Activated T-cell treated with anti-CD3 and anti-CD28 coated beads, Interleukin-2, amount 50 U/mL, for 4 hours (primary cell): ENCODE results near the gene FOXP1. TPM values are rescaled to one million over a fixed set of nuclear protein-coding genes. Genes with fewer than 3 reads are reported as not detected.

ENCODE experiments used
- ATAC-seq, 2 donors: fragments of 200-7000 bp; cut with Tn5 transposase; one replicate each; pipeline ENCODE4 v1.10.0; 2021
- DNase-seq: peaks from one replicate; pipeline ENCODE4 v3.0.0-alpha.2; 2020
- H3K27me3 Mint-ChIP-seq: one replicate; pipeline ENCODE4 v1.8.0; 2021; ENCODE audit warnings: low read depth, mixed read lengths
- H3K36me3 Mint-ChIP-seq: one replicate; pipeline ENCODE4 v1.8.0; 2022; ENCODE audit warnings: mixed read lengths; ENCODE audit not compliant: insufficient read depth
- H3K4me1 Mint-ChIP-seq: one replicate; pipeline ENCODE4 v1.8.0; 2021; ENCODE audit warnings: low read depth, mixed read lengths
- H3K4me3 Mint-ChIP-seq: one replicate; pipeline ENCODE4 v1.8.0; 2021; ENCODE audit warnings: mild to moderate bottlenecking, moderate library complexity, mixed read lengths
- H3K9me3 Mint-ChIP-seq: one replicate; pipeline ENCODE4 v1.8.0; 2021; ENCODE audit warnings: mixed read lengths
- total RNA-seq, 3 donors: library from RNA; stranded (reverse); gene quantifications; one replicate each; pipeline ENCODE4 v1.2.1, GENCODE V29; 2021

FOXP1 gene
- total RNA-seq, 3 donors from 2014 or later = 251 to 263 (median 256) TPM

DNA sequence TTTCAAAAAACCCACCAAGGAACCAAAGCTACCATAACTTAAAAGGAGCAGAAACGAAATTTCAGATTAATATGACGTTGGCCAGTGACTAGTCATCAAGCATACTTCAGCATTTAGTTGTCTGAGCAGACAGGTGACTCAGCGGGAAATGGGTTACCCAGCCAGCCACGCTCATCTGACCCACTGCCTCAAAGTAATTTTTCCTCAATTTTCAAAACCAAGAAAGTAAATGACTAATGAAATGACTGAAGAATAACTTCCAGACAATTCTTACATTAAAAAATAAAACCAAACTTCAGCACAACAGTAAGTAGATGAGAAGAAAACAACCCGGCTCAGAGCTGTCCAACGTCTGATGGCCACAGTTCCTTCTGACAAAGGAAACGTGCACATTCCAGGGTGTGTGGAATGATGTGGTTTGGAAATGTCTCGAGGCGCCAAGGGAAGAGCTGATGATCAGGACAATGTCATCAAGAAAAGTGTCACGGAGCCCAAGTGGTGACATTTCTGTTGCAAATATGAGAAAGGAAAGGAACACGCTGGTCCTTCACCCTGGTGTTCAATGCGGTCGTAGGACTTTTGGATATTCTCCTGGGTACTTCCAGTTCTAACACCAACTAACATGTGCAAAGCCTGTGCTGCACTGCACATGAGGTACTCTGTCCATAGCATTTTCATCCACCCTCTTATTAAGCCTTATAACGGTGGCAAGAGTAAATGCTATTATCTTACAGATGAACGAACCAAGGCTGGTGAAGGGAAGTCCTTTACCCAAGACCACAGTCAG, 79.1 kb downstream of the FOXP1 start:
- Mint-ChIP-seq H3K9me3 (no peaks in the 10 kb centered on the region), H3K4me1 (peaks cover 51% of the 10 kb centered on the region), H3K27me3 (no peaks in the 10 kb centered on the region), H3K4me3 (no peak overlapping the region), H3K36me3 (peaks cover 6% of the 10 kb centered on the region)
- ATAC-seq (peak; percentile 90 to 92), DNase-seq (peak; percentile 55)

DNA sequence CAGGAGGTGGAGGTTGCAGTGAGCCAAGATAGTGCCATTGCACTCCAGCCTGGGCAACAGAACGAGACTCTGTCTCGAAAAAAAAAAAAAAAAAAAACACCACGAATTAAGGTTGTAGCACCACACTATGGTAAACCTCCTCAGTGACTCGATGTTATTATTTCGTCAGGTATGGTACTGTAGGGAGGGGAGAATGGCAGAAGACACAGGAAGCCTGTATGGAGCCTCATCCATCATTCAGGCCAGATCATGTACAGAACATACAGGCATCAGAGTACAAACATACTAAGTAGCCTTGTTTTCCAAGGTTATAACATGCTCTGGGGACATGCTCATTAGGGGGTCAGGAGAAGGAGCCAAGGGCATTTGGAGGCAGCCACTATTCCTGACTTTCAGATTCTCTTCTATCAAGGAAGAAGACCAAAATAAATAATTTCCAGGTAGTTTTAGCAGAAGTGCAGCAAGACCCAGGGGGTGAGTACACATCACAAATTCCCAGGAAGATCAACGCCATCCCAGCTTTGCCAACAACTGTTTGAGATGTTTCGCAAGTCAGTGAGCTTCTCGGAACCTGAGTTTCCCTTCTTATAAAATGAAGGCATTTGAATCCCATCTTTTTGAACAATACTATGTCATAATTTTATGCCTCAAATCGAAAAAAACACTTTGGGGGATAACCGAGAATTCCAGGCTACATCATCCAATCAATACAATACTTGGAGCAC, 79.8 kb downstream of the FOXP1 start:
- no peaks in the 10 kb centered on the region for H3K27me3 Mint-ChIP-seq
- peaks cover 6% of the 10 kb centered on the region for H3K36me3 Mint-ChIP-seq
- H3K4me1 Mint-ChIP-seq = peaks cover 53% of the 10 kb centered on the region
- no peak overlapping the region for H3K4me3 Mint-ChIP-seq
- no peaks in the 10 kb centered on the region for H3K9me3 Mint-ChIP-seq
- DNase-seq (no peak), ATAC-seq (no peak)

DNA sequence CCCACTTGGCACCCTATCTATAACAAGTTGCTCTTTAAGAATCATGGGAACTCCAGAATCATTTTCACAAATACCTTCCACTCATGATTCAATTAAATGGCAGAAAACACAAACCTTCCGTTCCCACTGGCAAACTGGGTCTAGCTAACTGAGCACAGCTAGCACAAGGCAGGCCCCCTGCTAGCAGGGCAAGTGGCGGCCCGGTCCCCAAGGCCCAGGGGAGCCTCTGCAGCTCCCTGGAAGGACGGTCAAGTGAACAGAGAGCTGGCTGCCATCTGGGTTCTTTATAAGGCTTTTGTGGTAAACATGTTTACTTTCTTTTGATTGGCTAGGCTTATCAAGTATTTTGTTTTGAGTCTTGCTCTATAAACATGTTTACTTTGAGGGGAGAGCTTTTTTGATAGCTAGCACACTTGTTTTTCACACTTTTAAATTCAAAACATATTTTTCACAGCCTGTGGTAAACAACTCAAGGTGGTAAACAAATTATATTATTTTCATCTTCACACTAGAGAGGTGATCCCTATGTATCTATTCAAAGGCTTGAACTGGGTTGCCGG, 81.4 kb downstream of the FOXP1 start:
- H3K4me3 Mint-ChIP-seq = no peak overlapping the region
- H3K27me3 Mint-ChIP-seq = no peaks in the 10 kb centered on the region
- H3K36me3 Mint-ChIP-seq = peaks cover 6% of the 10 kb centered on the region
- ATAC-seq (no peak), DNase-seq (no peak)
- H3K4me1 Mint-ChIP-seq = peaks cover 68% of the 10 kb centered on the region
- no peaks in the 10 kb centered on the region for H3K9me3 Mint-ChIP-seq

DNA sequence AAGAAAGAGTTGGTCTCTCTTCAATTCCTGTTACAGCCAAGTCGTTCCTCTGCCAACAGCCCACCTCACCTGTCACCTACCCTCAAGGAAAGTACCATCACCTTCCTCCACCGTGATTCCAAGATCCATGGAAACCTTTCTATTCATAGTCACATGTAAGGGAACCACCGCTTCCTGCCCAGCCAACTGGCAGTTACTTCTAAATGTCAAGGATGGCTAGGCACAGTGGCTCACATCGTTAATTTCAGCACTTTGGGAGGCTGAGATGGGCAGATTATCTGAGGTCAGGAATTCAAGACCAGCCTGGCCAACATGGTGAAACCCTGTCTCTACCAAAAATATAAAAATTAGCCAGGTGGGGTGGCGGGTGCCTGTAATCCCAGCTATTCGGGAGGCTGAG, 82.8 kb downstream of the FOXP1 start:
- H3K27me3 Mint-ChIP-seq = no peaks in the 10 kb centered on the region
- peaks cover 77% of the 10 kb centered on the region for H3K4me1 Mint-ChIP-seq
- ATAC-seq = no peak
- no peak for DNase-seq
- no peak overlapping the region for H3K4me3 Mint-ChIP-seq
- H3K36me3 Mint-ChIP-seq = peaks cover 5% of the 10 kb centered on the region
- no peaks in the 10 kb centered on the region for H3K9me3 Mint-ChIP-seq

DNA sequence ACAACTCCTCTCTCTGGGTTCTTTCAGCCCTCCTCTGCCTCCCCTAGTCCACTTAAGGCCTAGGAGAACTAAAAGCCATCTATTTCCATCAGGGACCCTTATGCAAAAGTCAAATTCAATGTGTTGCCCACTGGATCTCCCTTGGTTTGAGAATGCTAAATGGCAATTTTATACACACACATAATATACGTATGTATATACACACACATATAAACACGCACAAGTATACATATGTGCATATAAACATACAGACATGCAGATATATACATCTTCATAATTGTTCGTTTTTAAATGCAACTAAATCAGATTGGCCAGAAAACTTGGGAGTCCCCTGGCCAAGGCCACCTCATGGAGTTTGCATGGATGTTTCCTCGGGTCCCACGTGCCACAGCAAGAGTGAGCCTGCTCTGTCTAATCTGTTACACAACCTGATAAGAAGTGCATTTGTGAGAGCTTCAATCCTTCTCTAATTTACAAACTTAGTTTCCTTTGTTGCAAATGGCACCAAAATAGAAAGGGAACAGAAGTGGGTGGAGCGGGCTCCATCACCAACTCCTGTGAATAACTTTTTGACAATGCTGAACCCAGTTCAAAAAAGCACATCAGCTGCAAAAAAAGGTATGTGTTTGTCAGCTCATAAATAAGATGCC, 84.2 kb downstream of the FOXP1 start:
- DNase-seq (no peak), ATAC-seq (no peak)
- peaks cover 3% of the 10 kb centered on the region for H3K36me3 Mint-ChIP-seq
- no peaks in the 10 kb centered on the region for H3K9me3 Mint-ChIP-seq
- H3K27me3 Mint-ChIP-seq = no peaks in the 10 kb centered on the region
- peaks cover 87% of the 10 kb centered on the region for H3K4me1 Mint-ChIP-seq
- no peak overlapping the region for H3K4me3 Mint-ChIP-seq

DNA sequence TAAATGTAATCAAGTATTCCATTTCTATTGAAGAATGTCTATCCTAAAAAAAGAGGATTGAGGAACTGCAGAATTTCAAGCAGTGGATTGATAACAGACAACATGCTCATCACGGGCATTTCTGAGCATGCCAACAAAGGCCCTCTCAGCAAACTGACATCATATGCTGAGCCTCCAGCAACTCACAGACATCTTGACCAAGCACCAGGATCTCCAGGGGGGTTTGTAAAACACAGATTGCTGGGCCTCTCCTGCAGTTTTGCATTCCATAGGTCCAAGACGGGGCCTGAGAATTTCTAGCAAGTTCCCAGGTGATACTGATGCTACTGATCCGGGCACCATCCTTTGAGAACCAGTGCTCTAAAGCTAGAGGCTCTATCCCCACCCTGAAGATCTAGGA, 85.0 kb downstream of the FOXP1 start:
- Mint-ChIP-seq H3K4me1 (peaks cover 83% of the 10 kb centered on the region), H3K27me3 (no peaks in the 10 kb centered on the region), H3K4me3 (no peak overlapping the region)

DNA sequence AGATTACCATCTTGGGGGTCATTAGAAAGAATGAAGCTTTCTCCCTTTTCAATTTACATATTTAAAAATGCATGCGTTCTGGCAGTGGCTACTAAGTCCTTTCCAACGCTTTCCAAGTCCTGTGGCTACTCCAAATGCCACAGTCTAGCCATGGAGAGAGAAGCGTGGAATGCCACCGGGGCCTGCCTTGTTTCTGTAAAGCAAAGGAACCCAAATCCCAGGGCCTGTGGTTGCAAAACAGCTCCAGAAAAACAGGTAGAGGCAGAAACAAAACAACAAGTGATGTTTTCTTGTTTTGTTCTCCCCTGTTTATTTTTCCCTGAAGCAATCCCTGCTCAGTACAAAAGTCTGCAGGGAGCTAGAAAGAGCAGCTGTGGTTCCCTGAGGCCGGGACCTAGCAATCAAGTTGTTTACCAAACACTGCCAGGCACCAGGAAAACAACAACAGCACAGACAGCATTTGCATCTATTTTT, 85.5 kb downstream of the FOXP1 start:
- H3K4me1 Mint-ChIP-seq = peaks cover 82% of the 10 kb centered on the region

More for the DNA sequence above, 85.0 kb downstream of the FOXP1 start:
- Mint-ChIP-seq H3K9me3 (no peaks in the 10 kb centered on the region), H3K36me3 (peaks cover 3% of the 10 kb centered on the region)
- DNase-seq = no peak
- no peak for ATAC-seq

DNA sequence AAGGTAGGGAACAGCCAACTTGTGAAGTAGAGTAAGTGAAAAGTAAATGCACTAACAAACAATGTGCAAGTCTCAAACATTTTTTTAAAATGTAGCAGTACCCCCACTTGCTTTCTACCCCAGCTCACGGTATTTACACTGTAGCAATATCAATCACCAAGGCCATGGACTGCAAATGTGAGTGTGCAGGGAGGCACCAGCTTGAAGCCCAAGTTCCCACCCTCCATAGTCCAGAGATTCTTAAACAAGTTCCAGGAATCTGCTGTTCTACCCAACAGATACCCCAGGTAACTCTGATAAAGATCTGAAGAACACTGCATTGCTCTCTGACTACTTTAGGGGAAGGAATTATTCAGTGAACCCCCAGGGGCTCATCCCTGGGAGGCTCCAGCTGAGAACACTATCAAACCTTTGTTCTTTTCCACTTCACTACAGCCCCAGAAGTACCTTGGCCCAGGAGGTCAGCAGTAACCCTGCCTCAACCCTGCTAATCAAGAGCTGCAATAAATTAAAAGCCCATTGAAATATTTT, 86.1 kb downstream of the FOXP1 start:
- ATAC-seq (no peak), DNase-seq (no peak)
- Mint-ChIP-seq H3K27me3 (no peaks in the 10 kb centered on the region), H3K4me1 (peaks cover 83% of the 10 kb centered on the region), H3K4me3 (no peak overlapping the region), H3K36me3 (peaks cover 9% of the 10 kb centered on the region), H3K9me3 (no peaks in the 10 kb centered on the region)

More for the DNA sequence above, 85.5 kb downstream of the FOXP1 start:
- DNase-seq = no peak
- no peaks in the 10 kb centered on the region for H3K27me3 Mint-ChIP-seq
- H3K9me3 Mint-ChIP-seq = no peaks in the 10 kb centered on the region
- H3K4me3 Mint-ChIP-seq = no peak overlapping the region
- peaks cover 3% of the 10 kb centered on the region for H3K36me3 Mint-ChIP-seq
- no peak for ATAC-seq

DNA sequence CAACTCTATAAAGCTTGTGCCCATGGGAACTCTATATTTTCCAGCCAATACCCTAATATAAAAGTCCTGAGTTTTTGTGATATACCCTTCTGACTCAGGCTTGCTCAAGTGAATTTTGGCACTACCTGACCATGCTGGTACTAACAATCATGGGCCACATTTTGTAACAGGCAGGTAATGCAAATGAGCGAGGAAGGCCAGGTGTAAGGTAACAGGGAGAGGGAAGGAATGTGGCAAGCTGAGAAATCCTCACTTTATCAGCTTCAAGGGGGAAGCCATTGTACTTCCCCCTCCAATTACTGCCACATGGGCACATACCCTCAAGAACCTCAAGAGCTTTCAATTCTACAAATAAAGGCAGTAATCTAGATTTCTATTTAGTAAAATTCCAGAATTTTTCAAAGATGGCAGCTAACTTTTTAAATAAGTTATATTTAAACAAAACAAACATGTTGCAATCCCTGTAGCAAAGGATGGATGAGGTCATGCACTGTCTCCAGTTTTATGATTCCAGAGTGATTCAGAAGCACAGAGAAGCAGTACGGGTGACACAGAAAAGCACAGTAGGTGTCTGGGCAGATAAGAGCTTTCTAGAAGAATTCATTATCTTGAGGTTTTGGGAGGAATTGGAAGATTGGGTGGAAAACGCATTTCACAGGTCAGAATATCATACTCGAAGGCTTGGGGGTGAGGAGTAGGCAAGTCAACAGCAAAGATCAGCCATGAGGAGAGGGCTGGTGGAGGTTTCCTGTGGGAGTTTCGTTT, 87.6 kb downstream of the FOXP1 start:
- no peak for DNase-seq
- H3K36me3 Mint-ChIP-seq = peaks cover 17% of the 10 kb centered on the region

DNA sequence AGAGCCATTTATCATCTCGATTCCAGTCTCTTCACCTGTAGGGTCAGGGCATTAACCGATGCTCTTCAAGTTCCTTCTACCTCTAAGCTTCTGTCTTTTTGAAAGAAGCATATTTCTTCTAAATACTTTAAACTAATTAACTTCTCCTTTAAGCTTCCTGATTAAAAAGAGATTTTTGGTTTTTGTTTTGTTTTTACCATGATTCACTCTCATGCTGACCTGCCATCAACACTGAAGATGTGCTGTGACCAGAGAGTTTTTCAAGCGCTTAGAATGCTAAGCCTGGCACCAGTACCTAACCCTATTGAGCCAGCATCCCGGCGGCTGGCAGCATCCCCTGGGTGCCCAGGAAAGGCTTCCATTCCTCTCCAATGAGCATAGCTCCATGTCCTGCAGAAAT, 89.3 kb downstream of the FOXP1 start:
- Mint-ChIP-seq H3K36me3 (peaks cover 14% of the 10 kb centered on the region), H3K4me1 (peaks cover 91% of the 10 kb centered on the region), H3K27me3 (no peaks in the 10 kb centered on the region), H3K9me3 (no peaks in the 10 kb centered on the region), H3K4me3 (no peak overlapping the region)
- no peak for DNase-seq
- ATAC-seq = no peak

More for the DNA sequence above, 87.6 kb downstream of the FOXP1 start:
- Mint-ChIP-seq H3K9me3 (no peaks in the 10 kb centered on the region), H3K4me3 (peak overlapping the region; percentile 60), H3K27me3 (no peaks in the 10 kb centered on the region), H3K4me1 (peaks cover 87% of the 10 kb centered on the region)
- peak; percentile 64 to 73 for ATAC-seq

DNA sequence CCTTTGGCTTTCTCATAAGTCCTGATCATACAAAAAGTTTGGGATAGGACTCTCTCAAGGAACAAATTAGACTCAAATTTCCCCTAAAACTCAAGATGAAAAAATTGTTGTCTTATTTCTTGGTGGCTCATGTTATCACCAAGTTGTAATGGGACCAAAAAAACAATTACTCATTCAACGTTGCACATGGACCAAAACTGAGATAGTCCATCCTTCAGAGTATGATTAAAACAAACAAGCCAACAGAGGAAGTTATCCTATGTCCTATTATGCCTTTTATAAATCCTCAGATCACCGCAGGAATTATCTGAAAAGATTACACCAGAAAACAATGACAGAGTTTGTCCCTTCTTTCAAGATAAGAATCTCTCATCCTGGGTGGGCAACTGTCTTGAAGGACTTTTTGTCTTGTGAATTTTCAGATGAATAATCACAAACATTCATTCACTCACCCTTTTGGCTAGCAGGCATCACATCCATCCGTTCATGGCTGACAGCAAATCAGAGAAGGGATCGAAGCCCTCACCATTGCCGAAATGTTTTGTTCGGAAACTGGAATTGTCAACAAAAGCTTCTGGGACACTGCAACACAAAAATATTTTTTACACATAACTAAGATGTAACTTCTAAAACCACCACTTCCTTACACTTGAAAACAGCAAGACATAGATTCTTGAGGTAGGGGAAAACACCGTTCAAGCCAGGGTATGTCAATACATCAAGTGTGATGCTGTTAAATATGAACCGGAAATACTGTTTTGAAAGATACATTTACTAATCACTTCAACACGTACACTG, 90.4 kb downstream of the FOXP1 start:
- Mint-ChIP-seq H3K4me3 (peak overlapping the region; percentile 82), H3K4me1 (peaks cover 90% of the 10 kb centered on the region), H3K36me3 (peaks cover 14% of the 10 kb centered on the region), H3K27me3 (no peaks in the 10 kb centered on the region), H3K9me3 (no peaks in the 10 kb centered on the region)
- peak; percentile 44 to 59 for ATAC-seq
- no peak for DNase-seq

DNA sequence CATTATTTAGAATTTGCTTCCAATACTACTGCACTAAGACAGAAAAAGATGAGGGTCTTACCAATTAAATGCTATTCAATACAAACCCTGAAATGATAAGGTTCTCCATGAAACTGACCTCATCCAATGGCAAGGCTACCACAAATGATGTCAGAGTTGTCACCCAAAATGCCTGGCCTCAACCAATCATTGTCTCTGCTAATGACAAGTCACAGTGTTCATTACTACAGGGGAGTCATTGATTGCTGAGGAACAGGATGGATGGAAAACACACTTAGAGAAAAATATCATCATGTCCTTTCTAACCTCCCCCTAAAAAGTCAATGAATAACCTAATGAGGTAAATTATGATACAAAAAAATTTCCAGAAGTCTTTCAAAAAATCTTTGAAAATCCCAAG, 91.0 kb downstream of the FOXP1 start:
- peak overlapping the region; percentile 82 for H3K4me3 Mint-ChIP-seq
- H3K9me3 Mint-ChIP-seq = no peaks in the 10 kb centered on the region
- peaks cover 14% of the 10 kb centered on the region for H3K36me3 Mint-ChIP-seq
- H3K4me1 Mint-ChIP-seq = peaks cover 89% of the 10 kb centered on the region
- DNase-seq (peak; percentile 26), ATAC-seq (no peak)
- H3K27me3 Mint-ChIP-seq = no peaks in the 10 kb centered on the region
